Coronary artery (tissue), 2 donors: ENCODE data around the gene FBXL17.
A peak's percentile ranks its signal among the peaks of the same experiment; 100 is the strongest.

Experiments used
- DNase-seq: peaks from one replicate; pipeline ENCODE4 v3.0.0-alpha.2; 2017; ENCODE audit warnings: low spot score
- H3K27ac ChIP-seq, 2 donors: fragments of 200-600 bp; sonication (generic); one replicate each; pipeline ENCODE4 v1.5.1; 2016 to 2019
- H3K4me3 ChIP-seq: fragments of 200-600 bp; sonication (generic); 2 replicates; pipeline ENCODE4 v1.5.1; 2016; ENCODE audit warnings: mild to moderate bottlenecking, moderate library complexity
- TF ChIP-seq, protein P1 (sequence below): fragments of 200-600 bp; sonication (generic); IDR thresholded peaks from one replicate; pipeline ENCODE4 v1.5.1; 2019; ENCODE audit warnings: antibody characterized with exemption

Gene FBXL17

DNA sequence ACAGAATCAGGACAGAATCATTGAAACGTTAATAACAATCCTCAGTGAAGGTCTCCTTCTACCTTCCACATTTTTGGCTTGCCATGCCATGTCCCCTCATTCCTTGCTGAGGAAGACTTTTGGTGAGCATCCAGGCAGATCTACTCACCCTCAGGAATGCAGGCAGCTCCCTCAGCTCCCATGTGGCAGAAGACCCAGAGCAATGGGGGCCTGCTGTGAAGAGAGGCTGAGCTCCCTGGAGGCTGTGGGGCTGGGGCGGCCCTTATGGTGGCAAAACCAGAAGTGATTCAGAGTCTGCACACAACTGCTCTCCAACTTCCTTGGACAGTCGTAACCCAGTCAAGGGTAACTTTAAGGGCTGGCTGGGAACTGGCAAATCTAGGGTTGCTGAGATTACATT lies 463.9 kb downstream of the FBXL17 start:
- DNase-seq, result no peak
- H3K4me3 ChIP-seq, result no peak overlapping the region
- no peak overlapping the region for H3K27ac ChIP-seq
- TF ChIP-seq, protein P1, sequence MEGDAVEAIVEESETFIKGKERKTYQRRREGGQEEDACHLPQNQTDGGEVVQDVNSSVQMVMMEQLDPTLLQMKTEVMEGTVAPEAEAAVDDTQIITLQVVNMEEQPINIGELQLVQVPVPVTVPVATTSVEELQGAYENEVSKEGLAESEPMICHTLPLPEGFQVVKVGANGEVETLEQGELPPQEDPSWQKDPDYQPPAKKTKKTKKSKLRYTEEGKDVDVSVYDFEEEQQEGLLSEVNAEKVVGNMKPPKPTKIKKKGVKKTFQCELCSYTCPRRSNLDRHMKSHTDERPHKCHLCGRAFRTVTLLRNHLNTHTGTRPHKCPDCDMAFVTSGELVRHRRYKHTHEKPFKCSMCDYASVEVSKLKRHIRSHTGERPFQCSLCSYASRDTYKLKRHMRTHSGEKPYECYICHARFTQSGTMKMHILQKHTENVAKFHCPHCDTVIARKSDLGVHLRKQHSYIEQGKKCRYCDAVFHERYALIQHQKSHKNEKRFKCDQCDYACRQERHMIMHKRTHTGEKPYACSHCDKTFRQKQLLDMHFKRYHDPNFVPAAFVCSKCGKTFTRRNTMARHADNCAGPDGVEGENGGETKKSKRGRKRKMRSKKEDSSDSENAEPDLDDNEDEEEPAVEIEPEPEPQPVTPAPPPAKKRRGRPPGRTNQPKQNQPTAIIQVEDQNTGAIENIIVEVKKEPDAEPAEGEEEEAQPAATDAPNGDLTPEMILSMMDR, result no peak

DNA sequence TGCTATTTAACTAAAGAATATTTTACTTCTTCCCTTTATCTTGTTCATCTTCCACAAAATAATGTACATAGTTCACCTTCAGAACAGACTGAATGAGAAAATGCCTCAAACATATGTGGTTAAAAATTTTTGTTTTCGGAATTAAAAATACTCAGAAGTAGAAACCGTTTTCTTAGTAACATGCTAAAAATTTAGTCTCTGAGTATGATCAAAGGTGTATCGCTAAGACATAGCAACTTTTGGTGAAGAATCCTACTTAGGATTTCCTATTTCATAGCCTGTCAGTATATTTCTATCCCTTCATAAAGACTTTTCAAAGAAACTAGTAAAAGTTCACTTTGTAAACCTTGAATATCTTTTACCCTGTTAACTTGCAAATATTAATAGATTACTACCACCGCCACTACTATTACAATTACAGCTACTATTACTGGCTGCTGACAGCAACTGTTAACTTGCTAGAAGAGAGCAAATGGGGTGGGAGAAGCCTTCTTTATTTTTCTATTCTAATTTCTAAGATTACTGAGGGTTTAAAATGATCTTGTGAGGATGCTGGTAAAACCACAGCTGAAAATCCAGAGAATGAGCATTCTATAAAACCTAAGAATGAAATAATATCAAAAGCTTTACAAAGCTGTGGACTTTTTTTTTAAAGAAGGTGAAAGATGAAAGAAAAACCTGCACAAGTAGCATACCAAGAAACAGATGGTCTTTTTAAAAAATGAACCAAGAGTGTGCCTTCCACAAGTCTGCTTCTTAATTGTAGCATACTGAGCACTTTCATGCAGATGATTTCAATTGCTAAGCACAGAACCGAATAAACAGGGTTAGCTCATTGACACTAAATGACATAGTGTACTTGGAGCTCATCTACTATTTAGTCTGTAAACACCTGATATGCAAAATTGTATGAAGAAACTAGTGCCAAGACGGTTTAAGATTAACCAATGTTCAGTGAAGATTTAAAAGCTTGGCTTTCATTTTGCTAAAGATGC lies 464.9 kb downstream of the FBXL17 start:
- DNase-seq, result no peak
- Histone ChIP-seq H3K27ac (no peak overlapping the region), H3K4me3 (no peak overlapping the region)
- TF ChIP-seq, protein P1, result no peak

DNA sequence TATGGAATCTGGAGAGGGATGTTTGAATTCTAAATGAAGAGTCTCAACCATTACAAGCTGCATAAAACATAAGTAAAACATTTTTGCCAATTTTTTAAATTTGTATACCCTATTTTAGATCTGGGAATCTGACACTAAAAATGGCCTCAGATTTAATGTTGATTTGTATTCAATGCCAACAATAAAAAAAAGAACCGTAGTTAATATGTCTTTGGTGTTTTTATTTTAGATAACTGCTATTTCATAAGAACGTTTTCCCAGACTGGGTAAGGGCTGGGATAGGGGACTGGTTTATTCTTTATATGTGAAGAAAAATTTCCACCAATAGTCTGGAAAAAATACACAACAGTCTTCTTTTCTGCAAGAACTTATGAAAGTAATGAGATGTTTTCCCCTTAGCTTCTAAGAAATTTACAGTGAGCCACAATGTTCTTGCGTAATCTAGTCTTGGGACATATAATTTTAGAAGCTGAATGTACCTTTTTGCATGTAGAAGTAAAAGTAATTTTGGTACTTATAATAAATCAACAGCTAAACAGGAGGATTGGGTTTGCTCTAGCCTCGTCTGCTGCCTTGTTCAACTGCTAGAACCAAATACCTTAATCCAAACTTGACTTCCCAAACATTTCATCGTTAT lies 466.6 kb downstream of the FBXL17 start:
- no peak for DNase-seq
- TF ChIP-seq, protein P1, result no peak
- no peak overlapping the region for H3K4me3 ChIP-seq
- no peak overlapping the region for H3K27ac ChIP-seq

DNA sequence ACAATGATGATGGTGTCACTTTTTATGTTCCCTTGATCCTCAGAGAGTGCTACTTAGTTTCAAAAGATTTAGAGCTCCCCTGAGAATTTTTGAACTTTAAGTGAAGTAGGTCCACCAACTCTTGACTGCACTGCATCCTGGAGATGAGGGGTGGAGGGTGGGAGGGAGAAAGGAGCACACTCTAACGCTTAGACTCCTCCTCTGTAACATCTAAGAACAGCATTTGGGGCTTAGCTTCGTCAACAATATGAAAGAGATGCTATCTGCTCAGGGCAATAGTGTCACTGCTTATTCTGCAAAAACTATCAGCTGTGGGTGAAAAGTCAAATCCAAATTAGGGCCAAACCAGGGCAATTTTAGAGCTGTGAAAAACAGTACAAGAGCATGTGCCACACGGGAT lies 468.4 kb downstream of the FBXL17 start:
- no peak for DNase-seq
- Histone ChIP-seq H3K4me3 (no peak overlapping the region), H3K27ac (no peak overlapping the region)
- TF ChIP-seq, protein P1, result no peak

DNA sequence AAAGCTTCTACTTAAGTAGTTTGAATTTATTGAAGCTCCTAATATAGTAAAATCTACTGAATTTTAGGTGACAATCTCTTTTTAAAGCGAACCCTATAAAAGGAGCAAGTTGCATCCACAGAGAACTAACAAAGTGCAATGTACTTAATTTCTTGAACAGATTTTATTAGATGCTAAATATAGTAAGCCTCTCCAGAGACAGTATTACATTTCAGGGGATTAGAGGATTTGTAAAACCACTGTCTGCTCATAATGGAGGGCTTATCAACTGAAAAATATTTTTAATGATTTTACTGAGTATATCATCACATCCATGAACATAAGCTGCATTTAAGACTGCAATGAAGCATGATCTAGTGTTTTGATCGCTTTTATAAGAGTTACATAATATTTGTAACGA lies 481.2 kb downstream of the FBXL17 start:
- TF ChIP-seq, protein P1, result no peak
- no peak for DNase-seq
- Histone ChIP-seq H3K27ac (no peak overlapping the region), H3K4me3 (no peak overlapping the region)

DNA sequence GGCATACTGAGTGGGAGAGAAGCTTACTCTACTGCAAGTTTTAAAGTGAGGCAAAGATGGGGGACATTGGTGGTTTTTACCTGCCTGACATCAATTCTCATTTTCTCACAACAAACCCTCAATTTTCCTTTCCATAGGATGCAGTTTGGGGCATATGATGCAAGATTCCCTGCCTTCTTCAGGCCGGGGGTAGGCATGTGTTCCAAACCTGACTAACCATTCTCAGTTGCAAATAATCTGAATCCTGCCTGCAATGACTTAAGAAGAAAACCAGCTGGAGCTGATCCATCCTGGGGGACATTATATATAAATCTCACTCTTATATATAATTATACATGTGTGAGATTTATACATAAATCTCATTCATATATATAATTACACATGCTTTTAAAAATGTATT lies 487.5 kb downstream of the FBXL17 start:
- no peak for DNase-seq
- TF ChIP-seq, protein P1, result no peak
- H3K4me3 ChIP-seq, result peak overlapping the region; percentile 30
- no peak overlapping the region for H3K27ac ChIP-seq

DNA sequence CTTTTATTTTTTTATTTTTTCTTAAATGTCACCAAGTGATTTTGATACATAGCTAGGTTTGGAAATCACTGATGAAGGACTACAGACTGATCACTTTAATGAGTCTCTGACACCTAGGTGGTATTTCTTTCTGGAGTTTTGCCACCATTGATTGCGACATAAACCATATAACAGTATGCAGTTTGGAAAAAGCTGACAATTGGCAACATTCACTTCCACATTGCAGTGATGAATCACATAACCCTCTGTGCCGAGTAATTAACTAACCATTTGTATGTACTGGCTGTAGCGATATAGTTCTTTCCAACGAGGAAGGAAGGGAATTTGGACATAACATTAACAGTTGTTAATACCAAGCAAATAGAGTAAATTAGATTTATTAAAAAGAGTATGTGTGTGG lies 488.3 kb downstream of the FBXL17 start:
- no peak for DNase-seq
- TF ChIP-seq, protein P1, result no peak
- H3K4me3 ChIP-seq, result peak overlapping the region; percentile 30
- H3K27ac ChIP-seq, result no peak overlapping the region
